K562 (cell line): Measurements from ENCODE around the gene MED15. TPM values are rescaled to one million over a fixed set of nuclear protein-coding genes. Genes with fewer than 3 reads are reported as not detected.
A peak's percentile ranks its signal among the peaks of the same experiment; 100 is the strongest.

Experiments
- HDAC1 ChIP-seq, 2 experiments: fragments of 450-650 bp; IDR thresholded peaks; 2 replicates each; pipeline ENCODE4 v1.6.1; 2016 to 2017; ENCODE audit warnings: inconsistent platforms in 1 of 2, mild to moderate bottlenecking in 1 of 2, moderate library complexity in 1 of 2
- MNT ChIP-seq, 2 experiments: fragments of 450-650 bp; conservative IDR thresholded peaks; 2 replicates each; pipeline ENCODE4 v1.6.1; 2017; ENCODE audit warnings: mild to moderate bottlenecking in 2 of 2, moderate library complexity in 2 of 2
- MYBL2 ChIP-seq, 2 experiments: fragments of 450-650 bp in 1 of 2; sonication (generic) in 1 of 2; formaldehyde crosslinking in 1 of 2; IDR thresholded peaks; 2 replicates each; pipeline versions ENCODE4 v1.6.1 to v1.8.1; 2017 to 2022; ENCODE audit warnings: borderline replicate concordance in 1 of 2, inconsistent platforms in 1 of 2, low read depth in 1 of 2, mild to moderate bottlenecking in 1 of 2, missing genetic modification reagents in 1 of 2, moderate library complexity in 1 of 2
- NBN ChIP-seq: fragments of 450-650 bp; IDR thresholded peaks from 2 replicates; pipeline ENCODE4 v1.6.1; 2016; ENCODE audit warnings: low read depth, mild to moderate bottlenecking
- PRMT5 ChIP-seq: sonication (generic); formaldehyde crosslinking; IDR thresholded peaks from 2 replicates; pipeline ENCODE4 v1.5.0; 2020; ENCODE audit warnings: missing genetic modification reagents
- SETDB1 ChIP-seq: IDR thresholded peaks from one replicate; pipeline ENCODE4 v1.6.1; 2012; ENCODE audit warnings: low read length, control low read depth, inconsistent platforms
- SIX5 ChIP-seq, 2 experiments: IDR thresholded peaks; 2 replicates each; pipeline ENCODE4 v1.6.1; 2011; ENCODE audit warnings: low read length in 2 of 2, borderline replicate concordance in 1 of 2, low read depth in 1 of 2, mild to moderate bottlenecking in 1 of 2, moderate library complexity in 1 of 2; ENCODE audit not compliant: insufficient read depth in 1 of 2
- ZFPM2 ChIP-seq: fragments of 250-450 bp; sonication (Bioruptor Pico); IDR thresholded peaks from 2 replicates; pipeline ENCODE4 v1.5.1; 2022; ENCODE audit warnings: mild to moderate bottlenecking
- ZNF12 ChIP-seq: sonication (generic); formaldehyde crosslinking; IDR thresholded peaks from 2 replicates; pipeline ENCODE4 v1.4.0; 2020; ENCODE audit warnings: mild to moderate bottlenecking, missing genetic modification reagents
- ZNF449 ChIP-seq: fragments of 250-450 bp; sonication (Bioruptor Pico); IDR thresholded peaks from 2 replicates; pipeline ENCODE4 v1.8.0; 2022; ENCODE audit warnings: moderate library complexity, mild to moderate bottlenecking, inconsistent platforms
- ZNF644 ChIP-seq: fragments of 200-800 bp; sonication (Bioruptor generic); IDR thresholded peaks from 2 replicates; pipeline ENCODE4 v1.6.1; 2016; ENCODE audit warnings: low read depth, missing genetic modification characterization, missing compliant biosample characterization
- ZNF780A ChIP-seq: fragments of 250-450 bp; sonication (Bioruptor Pico); IDR thresholded peaks from 2 replicates; pipeline ENCODE4 v1.5.0; 2021; ENCODE audit warnings: mild to moderate bottlenecking
- polyA plus RNA-seq, 8 experiments: library from polyadenylated mRNA; depleted of rRNA in 4 of 8; stranded (reverse) in 5 of 8; unstranded in 3 of 8; fragments of >200 nt; fragmentation: Nextera tagmentation in 2 of 8; fragmentation: Illumina TruSeq in 1 of 8; extraction: Ambion mirVana in 2 of 8; extraction: Trizol in 1 of 8; gene quantifications; 2 replicates each; pipeline versions ENCODE4 v1.2.1 to v1.2.3, GENCODE V29; 2011 to 2014; ENCODE audit warnings: inconsistent platforms in 1 of 8, missing spikeins in 1 of 8
- total RNA-seq, 7 experiments: library from RNA; depleted of rRNA in 6 of 7; stranded (reverse); fragments of >200 nt in 6 of 7; fragmentation: Illumina TruSeq in 2 of 7; extraction: Trizol in 2 of 7; gene quantifications; 2 replicates each; pipeline versions ENCODE4 v1.2.1 to v1.2.3, GENCODE V29; 2011 to 2021; ENCODE audit warnings: low replicate concordance in 1 of 7
- TF ChIP-seq, protein P1 (sequence below): sonication (generic); formaldehyde crosslinking; IDR thresholded peaks from 2 replicates; pipeline ENCODE4 v1.8.0; 2022; ENCODE audit warnings: mild to moderate bottlenecking, missing genetic modification reagents
- TF ChIP-seq, protein P2 (sequence below): sonication (generic); formaldehyde crosslinking; IDR thresholded peaks from 2 replicates; pipeline ENCODE4 v1.8.0; 2022; ENCODE audit warnings: mild to moderate bottlenecking, low read depth, missing genetic modification reagents
- TF ChIP-seq, protein P3 (sequence below): fragments of 450-650 bp; formaldehyde crosslinking; IDR thresholded peaks from 2 replicates; pipeline ENCODE4 v1.4.0; 2022; ENCODE audit warnings: missing genetic modification characterization

The MED15 gene
- total and polyA plus RNA-seq, 9 of the 15 experiments (the other 6 are each of a cell fraction or from before 2014, with no cell fraction given) = 4.0 to 271 (median 60.1) TPM

DNA sequence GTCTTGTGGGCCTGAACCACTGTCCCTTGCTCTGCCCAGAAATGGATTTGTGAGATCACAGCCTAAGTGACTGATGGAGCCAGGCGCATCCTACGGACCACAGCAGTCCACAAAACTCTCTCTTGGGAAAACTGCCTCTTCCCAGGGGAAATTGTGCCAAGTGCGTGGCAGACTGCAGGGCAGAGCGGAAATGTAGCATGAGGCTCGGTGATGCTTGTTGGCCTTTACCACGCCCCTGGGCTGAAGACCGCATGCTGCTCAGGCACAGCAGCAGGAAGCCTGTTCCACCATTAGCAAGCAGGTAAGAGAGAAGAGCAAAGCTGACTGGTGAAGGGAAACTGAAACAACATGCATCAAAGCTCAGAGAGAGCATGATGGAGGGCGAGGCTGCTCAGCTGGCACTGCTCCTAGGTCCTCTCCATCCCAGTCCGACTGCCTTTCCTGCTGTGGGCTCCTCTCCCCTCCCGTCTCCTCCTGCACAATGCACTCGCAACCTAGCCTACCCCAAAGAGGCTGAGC, 43.3 kb upstream of the MED15 start (continued):
- TF ChIP-seq MYBL2 (IDR thresholded peaks at IDR 0.05; ENCODE audit: low read depth) (no peak), MYBL2 (CRISPR knock-in tag; IDR thresholded peaks at IDR 0.05; ENCODE audit: borderline replicate concordance) (peak; percentile 66; the same call in 1 of the 2 replicates), PRMT5 (CRISPR knock-in tag) (no peak), HDAC1 (IDR thresholded peaks at IDR 0.05) (no peak), SIX5 (IDR thresholded peaks at IDR 0.05; ENCODE audit: borderline replicate concordance in 1 of 2, insufficient read depth in 1 of 2, low read depth in 1 of 2, low read length in 2 of 2) (peak in 1 of 2 experiments; percentile 16; a peak in 1 of 4 replicates), ZNF449 (CRISPR knock-in tag) (no peak), ZNF644 (tag) (no peak), MNT (conservative IDR thresholded peaks at IDR 0.05) (no peak), ZNF780A (CRISPR knock-in tag) (no peak), ZFPM2 (CRISPR knock-in tag) (no peak), SETDB1 (no peak), NBN (no peak), ZNF12 (CRISPR knock-in tag) (peak; percentile 68; the same call in 1 of the 2 replicates)
- TF ChIP-seq, protein P1, sequence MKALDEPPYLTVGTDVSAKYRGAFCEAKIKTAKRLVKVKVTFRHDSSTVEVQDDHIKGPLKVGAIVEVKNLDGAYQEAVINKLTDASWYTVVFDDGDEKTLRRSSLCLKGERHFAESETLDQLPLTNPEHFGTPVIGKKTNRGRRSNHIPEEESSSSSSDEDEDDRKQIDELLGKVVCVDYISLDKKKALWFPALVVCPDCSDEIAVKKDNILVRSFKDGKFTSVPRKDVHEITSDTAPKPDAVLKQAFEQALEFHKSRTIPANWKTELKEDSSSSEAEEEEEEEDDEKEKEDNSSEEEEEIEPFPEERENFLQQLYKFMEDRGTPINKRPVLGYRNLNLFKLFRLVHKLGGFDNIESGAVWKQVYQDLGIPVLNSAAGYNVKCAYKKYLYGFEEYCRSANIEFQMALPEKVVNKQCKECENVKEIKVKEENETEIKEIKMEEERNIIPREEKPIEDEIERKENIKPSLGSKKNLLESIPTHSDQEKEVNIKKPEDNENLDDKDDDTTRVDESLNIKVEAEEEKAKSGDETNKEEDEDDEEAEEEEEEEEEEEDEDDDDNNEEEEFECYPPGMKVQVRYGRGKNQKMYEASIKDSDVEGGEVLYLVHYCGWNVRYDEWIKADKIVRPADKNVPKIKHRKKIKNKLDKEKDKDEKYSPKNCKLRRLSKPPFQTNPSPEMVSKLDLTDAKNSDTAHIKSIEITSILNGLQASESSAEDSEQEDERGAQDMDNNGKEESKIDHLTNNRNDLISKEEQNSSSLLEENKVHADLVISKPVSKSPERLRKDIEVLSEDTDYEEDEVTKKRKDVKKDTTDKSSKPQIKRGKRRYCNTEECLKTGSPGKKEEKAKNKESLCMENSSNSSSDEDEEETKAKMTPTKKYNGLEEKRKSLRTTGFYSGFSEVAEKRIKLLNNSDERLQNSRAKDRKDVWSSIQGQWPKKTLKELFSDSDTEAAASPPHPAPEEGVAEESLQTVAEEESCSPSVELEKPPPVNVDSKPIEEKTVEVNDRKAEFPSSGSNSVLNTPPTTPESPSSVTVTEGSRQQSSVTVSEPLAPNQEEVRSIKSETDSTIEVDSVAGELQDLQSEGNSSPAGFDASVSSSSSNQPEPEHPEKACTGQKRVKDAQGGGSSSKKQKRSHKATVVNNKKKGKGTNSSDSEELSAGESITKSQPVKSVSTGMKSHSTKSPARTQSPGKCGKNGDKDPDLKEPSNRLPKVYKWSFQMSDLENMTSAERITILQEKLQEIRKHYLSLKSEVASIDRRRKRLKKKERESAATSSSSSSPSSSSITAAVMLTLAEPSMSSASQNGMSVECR (CRISPR knock-in tag) = no peak
- TF ChIP-seq, protein P2, sequence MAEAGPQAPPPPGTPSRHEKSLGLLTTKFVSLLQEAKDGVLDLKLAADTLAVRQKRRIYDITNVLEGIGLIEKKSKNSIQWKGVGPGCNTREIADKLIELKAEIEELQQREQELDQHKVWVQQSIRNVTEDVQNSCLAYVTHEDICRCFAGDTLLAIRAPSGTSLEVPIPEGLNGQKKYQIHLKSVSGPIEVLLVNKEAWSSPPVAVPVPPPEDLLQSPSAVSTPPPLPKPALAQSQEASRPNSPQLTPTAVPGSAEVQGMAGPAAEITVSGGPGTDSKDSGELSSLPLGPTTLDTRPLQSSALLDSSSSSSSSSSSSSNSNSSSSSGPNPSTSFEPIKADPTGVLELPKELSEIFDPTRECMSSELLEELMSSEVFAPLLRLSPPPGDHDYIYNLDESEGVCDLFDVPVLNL (CRISPR knock-in tag) = 0 out of 2 replicates have a peak, but pooled peaks have one; percentile 3
- TF ChIP-seq, protein P3, sequence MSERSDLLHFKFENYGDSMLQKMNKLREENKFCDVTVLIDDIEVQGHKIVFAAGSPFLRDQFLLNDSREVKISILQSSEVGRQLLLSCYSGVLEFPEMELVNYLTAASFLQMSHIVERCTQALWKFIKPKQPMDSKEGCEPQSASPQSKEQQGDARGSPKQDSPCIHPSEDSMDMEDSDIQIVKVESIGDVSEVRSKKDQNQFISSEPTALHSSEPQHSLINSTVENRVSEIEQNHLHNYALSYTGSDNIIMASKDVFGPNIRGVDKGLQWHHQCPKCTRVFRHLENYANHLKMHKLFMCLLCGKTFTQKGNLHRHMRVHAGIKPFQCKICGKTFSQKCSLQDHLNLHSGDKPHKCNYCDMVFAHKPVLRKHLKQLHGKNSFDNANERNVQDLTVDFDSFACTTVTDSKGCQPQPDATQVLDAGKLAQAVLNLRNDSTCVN (CRISPR knock-in tag) = peak; percentile 25; the same call in 1 of the 2 replicates
